GM23248 (cell line): ENCODE data around the gene KIF18B.

ENCODE experiments used
- EZH2 ChIP-seq: fragments of 200-600 bp; sonication (generic); IDR thresholded peaks from 2 replicates; pipeline ENCODE4 v1.6.1; 2018; ENCODE audit warnings: antibody characterized with exemption, mild to moderate bottlenecking; ENCODE audit not compliant: insufficient read depth, poor library complexity, severe bottlenecking
- EZH2phosphoT487 ChIP-seq: fragments of 200-600 bp; sonication (generic); IDR thresholded peaks from 2 replicates; pipeline ENCODE4 v1.6.1; 2018; ENCODE audit warnings: antibody characterized with exemption, moderate library complexity, mild to moderate bottlenecking, low read depth; ENCODE audit not compliant: insufficient read depth

DNA sequence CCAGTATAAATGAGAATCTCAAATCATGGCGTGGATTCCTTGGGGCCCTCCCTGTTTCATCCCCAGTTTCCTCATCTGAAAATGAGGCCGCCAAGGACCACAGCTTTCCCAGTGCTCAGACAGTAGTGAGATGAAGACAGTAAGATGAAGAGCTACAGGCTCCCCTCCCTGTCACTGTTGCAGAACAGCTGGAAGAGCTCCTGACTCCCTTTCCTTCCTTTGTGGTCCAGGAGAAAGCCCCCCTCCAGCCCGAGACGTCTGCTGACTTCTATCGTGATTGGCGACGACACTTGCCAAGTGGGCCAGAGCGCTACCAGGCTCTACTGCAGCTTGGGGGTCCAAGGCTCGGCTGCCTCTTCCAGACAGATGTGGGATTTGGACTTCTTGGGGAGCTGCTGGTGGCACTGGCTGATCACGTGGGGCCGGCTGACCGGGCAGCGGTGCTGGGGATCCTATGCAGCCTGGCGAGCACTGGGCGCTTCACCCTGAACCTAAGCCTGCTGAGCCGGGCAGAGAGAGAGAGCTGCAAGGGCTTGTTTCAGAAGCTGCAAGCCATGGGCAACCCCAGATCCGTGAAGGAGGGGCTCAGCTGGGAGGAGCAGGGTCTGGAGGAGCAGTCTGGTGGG lies 45.3 kb downstream of the KIF18B start:
- TF ChIP-seq EZH2, result no peak
- TF ChIP-seq EZH2phosphoT487, result no peak
